Cardiac fibroblast (primary cell): ENCODE results near the gene JAG1.
"Not testable (repeated sequence)": the region's sequence is repeated elsewhere in the genome, so short reads cannot be mapped to it uniquely, and the experiment has no call there.

Source experiments
- DNase-seq, 2 donors: peaks; one replicate each; pipeline versions ENCODE4 v3.0.0 to v3.0.0-alpha.2; 2010; ENCODE audit warnings: low read depth in 2 of 2
- H3K4me3 ChIP-seq, 2 donors: replicated peaks in 1 of 2; 1 replicate in 1 of 2; 2 replicates in 1 of 2; pipeline ENCODE4 v1.5.1; 2011; ENCODE audit warnings: low read depth in 2 of 2, low read length in 2 of 2, mild to moderate bottlenecking in 2 of 2, moderate library complexity in 1 of 2
- CTCF ChIP-seq: IDR thresholded peaks from one replicate; pipeline ENCODE4 v1.5.1; 2011; ENCODE audit warnings: low read depth, mild to moderate bottlenecking, low read length, inconsistent platforms

Gene JAG1

GRCh38 chr20:10590950-10591671 lies 82.7 kb downstream of the JAG1 start:
- H3K4me3 ChIP-seq: no peak overlapping the region
- no peak for TF ChIP-seq CTCF
- no peak for DNase-seq

- not testable (repeated sequence) for DNase-seq, H3K4me3 ChIP-seq
These were observed 83.4 kb downstream of the JAG1 start for GRCh38 chr20:10590446-10590845.
